ENCODE measurements around the gene EVI5L.

EVI5L gene

GRCh38 chr19:7898967-7899366, 68.9 kb downstream of the EVI5L start:
- no peak for DNase-seq (ENCODE audit: low spot score)

GRCh38 chr19:7899751-7900378, 69.8 kb downstream of the EVI5L start:
- no peak for DNase-seq (ENCODE audit: low spot score)

DNA sequence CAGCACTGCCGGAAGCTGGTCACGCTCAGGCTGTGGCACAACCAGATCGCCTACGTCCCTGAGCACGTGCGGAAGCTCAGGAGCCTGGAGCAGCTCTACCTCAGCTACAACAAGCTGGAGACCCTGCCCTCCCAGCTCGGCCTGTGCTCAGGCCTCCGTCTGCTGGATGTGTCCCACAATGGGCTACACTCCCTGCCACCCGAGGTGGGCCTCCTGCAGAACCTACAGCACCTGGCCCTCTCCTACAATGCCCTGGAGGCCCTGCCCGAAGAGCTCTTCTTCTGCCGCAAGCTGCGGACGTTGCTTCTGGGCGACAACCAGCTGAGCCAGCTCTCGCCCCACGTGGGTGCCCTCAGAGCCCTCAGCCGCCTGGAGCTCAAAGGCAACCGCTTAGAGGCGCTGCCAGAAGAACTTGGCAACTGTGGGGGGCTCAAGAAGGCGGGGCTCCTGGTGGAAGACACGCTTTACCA, 70.4 kb downstream of the EVI5L start:
- DNase-seq (ENCODE audit: low spot score): no peak

DNA sequence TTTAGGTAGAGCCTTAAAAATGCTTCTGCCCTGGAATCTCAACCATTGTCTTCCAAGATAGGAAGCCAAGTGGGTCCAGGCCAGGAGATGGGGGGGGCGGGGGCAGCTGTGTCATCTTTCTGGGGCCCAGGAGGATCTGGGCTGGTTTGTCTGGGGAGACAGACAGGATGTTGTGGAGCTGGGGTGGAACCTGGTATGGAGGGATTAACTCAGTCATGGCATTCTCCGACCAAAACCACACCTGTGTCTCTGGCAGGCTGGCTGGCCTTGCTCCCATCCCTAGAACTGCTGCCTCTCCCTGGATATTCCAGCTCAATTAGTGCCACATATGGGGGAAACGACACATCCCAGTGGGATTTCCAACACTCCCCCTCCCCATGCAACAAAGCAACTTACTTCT, 70.9 kb downstream of the EVI5L start:
- no peak for DNase-seq (ENCODE audit: low spot score)

DNA sequence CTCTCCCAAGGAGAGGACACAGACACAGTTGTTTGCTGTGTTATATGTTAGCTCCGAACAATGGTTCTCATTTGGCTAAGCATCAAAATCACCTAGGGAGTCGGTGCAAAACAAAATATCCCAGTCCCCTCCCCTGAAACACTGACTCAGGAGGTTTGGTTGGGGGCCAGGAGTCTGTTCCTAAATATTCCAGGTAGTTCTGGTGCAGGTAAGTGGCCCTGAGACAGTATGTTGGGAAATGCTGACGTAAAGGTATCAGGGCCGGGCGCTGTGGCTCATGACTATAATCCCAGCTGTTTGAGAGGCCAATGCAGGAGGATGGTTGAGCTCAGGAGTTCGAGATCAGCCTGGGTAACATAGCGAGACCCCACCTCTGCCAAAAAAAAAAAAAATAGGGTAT, 71.3 kb downstream of the EVI5L start:
- no peak for DNase-seq (ENCODE audit: low spot score)

GRCh38 chr19:7902796-7903243, 72.8 kb downstream of the EVI5L start:
- no peak for DNase-seq (ENCODE audit: low spot score)

DNA sequence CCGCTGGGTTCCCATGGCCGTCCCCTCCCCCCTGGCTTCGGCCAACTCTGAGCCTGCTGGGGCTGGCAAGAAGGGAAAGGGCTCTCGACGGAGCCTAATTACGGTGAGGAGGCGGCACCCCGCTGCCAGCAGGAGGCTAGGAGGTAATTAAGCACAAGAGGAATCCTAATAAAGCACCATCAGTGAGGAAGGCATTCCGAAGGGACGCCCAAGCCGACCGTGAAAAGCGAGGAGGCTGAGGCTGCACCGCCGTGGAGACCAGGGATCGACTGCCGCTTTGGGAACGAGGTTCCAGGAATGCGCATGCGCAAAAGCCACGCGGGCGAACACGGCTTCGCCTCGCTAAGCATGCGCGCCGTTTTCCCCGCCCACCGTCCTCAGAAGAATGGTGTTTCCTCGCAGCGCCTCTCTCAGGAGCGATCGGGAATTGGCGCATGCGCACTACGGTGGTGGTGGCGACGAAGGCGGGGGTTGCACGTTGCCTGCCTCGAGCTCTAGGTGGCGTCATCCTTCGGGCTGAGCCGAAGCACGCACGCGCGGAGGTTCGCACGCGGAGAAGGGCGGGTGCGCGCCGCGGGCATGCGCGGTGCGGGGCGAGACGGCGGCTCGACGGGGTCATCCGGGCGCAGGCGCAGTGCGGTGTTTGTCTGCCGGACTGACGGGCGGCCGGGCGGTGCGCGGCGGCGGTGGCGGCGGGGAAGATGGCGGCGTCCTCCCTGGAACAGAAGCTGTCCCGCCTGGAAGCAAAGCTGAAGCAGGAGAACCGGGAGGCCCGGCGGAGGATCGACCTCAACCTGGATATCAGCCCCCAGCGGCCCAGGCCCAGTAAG, 73.4 kb downstream of the EVI5L start, which contains the start of gene MAP2K7:
MAP2K7 (plus strand) TSS at position 634 of the 830 bp plus-strand sequence; CDS start at position 702, 68 bp downstream.
- peak; percentile 99 for DNase-seq (ENCODE audit: low spot score)

DNA sequence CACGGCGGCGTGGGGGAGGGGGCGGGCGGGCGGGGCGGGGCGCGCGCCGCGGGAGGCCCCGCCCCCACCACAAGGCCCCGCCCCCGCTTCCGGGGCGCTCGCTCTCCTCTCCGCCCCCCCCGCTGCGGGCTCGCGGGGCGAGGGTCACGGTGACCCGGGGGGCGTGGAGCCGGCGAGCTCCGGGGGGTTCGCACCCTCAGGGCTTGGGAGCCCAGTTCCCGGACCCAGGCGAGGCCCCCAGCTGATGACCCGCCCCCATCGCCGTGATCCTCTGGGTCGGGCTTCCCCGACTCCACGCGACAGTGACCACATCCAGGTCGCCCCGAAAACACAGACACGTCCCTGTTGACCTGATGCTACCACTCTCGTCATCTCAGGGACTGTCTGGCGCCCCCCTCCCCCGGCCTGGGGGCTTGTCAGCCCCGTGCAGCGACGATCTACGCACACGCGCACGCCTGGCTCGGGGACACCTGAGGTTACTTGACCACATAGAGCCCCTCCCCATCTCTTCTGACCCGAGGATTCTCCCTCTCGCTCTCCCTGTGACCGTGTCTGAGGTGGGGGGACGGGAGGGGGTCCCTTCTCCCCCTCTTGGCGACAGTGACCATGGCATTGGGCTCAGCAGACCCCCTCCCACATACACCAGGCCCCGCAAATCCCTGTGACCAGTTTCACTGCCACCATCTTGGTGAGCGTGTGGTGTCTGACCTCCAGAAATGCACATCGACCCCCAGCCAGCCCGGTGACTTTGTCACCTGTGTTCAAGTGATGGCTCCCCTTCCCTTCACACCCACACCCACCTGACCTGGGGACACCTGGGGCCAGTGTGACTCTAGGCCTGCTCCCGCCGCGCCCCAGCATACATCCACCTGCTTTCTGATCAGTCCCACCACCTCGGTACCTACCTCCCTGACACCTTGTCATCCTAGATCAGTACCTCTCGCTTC, 74.3 kb downstream of the EVI5L start:
- DNase-seq (ENCODE audit: low spot score): peak; percentile 7

DNA sequence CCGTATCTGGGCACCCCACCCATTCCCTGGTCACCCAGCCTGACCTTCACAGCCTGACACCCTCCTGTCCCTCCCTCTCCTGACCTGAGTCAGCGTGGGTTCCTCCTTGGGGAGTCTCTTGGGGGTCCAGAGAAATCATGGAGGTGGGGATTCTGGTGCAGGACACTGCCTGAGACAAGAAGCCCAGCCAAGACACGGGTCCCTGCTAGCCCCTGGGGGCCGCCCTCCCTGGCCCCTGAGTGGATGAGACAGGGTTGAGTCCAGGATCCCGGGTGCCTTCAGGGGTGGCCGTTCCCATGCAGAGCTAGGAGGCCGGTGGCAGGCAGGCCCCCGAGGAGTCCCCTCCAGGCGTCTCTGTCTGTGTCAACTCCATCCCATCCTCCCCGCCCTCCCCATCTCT, 75.2 kb downstream of the EVI5L start:
- no peak for DNase-seq (ENCODE audit: low spot score)

GRCh38 chr19:7905859-7906258, 75.8 kb downstream of the EVI5L start:
- DNase-seq (ENCODE audit: low spot score): no peak

GRCh38 chr19:7907122-7907521, 77.1 kb downstream of the EVI5L start:
- DNase-seq (ENCODE audit: low spot score): no peak

DNA sequence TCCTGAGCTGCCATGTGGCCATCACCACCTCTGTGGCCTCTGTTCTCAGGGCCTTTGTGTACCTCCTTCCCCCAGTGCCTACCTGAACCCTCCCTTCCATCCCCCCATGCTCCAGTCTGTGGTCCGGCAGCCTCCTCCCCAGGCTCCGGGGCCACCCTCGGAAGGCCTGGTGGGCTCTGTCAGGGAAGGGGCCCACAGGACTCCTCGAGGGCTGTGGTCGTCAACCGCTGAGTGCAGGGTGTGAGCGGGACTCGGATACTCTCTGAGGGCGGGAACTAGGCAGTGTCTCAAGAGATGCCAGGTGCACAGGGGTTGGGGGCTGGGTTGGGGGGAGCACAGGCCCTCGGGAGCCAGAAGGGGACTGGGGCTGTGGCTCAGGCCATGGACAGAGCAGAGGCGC, 77.5 kb downstream of the EVI5L start:
- DNase-seq (ENCODE audit: low spot score): no peak

- DNase-seq (ENCODE audit: low spot score): no peak
Observed at GRCh38 chr19:7908078-7908699, 78.2 kb downstream of the EVI5L start.

- DNase-seq (ENCODE audit: low spot score): no peak
Observed at GRCh38 chr19:7908742-7909461, 78.9 kb downstream of the EVI5L start.

DNA sequence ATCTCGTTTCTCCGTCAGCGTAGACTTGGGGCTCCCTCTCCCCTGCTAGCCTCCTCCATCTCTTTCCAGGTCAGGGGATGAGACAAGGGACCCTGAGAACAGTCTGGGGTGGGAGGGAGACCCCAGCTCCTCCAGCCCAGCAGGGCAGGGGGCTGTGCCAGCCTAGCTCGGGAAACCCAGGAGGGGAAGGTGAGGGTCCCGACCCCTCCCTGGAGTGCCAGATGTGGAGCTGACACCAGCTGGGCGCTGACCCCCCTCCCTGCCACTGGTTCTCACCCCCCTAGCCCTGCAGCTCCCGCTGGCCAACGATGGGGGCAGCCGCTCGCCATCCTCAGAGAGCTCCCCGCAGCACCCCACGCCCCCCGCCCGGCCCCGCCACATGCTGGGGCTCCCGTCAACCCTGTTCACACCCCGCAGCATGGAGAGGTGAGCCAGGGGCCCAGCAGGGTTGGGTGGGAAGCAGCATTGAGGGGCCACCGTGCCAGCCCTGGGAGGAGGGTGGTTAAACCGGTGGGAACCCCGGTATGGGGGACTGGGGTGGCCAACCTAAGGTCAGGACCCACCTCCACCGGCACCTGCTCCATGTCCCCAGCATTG, 79.6 kb downstream of the EVI5L start:
- DNase-seq (ENCODE audit: low spot score): no peak

GRCh38 chr19:7910321-7911161, 80.5 kb downstream of the EVI5L start:
- no peak for DNase-seq (ENCODE audit: low spot score)

- no peak for DNase-seq (ENCODE audit: low spot score)
Observed at GRCh38 chr19:7911508-7912143, 81.6 kb downstream of the EVI5L start.

GRCh38 chr19:7912144-7912696, 82.2 kb downstream of the EVI5L start:
- no peak for DNase-seq (ENCODE audit: low spot score)
